HG02798 (cell line): ENCODE data around the gene REC8.
A peak's percentile ranks its signal among the peaks of the same experiment; 100 is the strongest.

Source experiments
- ATAC-seq: cut with Tn5 transposase; IDR thresholded peaks from one replicate; pipeline ENCODE4 v1.9.1; 2021; ENCODE audit warnings: mild to moderate bottlenecking; ENCODE audit not compliant: unreplicated experiment, poor library complexity

Gene REC8

DNA sequence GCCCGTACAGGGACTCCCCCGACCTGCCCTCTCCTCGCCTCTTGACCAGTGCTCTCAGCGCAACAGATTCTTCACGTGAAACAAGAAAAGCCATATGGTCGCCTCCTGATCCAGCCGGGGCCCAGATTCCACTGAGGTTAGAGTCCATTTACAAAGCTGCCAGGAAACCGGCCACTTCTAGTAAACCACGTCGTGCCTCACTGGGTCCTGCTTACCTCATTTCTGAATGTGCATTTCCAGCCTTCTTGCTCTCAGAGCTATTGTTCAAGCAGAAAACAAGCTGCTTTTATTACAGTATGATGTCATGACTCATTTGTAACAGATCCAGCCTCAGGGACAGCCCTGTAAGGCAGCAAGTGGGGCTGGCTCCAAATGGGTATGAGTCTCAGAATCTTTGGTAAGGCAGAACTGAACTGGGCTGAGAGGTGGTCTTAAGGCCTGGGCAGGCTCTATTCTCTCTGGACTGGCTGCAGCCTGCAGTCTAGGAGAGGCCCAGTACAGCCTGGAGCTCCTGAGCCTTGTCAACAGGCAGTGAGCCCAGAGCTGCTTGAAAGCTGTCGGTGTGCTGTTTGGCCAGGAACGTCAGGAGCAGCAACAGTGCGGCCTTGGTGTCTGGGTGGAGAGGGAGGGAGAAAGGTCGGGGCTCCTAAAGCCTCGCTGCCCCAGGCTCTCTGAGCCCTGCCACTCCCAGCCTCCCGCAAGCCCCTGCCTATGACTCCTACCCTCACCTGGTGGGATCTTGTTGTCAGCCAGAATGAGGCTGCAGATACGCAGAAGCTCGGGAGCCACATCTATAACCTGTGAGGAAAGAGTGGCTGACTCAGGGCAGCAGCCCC is 8.3 kb downstream of the REC8 start:
- no peak for ATAC-seq

DNA sequence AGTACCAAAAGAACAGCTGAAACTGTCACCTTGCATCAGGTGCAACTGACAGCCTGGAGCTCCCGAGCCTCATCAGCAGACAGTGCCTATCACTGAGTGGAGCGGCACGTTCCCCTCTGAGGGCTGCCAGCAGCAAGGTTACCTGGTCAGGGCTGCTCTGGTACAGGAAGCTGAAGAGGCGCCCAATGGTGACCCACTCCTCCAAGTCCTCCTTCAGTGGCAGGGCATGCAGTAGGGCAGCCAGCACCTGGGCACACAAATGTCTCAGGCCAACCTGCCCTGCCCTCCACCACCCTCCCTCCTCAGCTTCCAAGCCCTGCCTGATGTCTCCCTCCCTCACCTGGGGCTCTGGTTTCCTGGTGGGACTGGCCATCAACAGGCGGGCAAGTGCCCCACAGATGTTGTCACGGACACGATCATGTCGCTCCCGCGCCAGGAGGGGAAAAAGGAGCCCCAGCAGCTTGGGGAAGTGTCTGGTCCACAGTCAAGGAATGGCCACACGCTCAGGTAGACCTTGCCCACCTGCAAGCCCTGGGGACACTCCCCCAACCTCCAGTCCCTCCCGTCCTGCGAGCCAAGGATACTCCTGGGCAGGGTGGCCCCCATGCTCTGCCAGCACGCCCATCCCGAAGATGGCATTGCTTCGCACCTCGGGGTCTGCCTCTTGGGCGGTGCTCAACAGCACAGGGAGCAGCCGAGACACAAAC is 9.6 kb downstream of the REC8 start:
- ATAC-seq = no peak

DNA sequence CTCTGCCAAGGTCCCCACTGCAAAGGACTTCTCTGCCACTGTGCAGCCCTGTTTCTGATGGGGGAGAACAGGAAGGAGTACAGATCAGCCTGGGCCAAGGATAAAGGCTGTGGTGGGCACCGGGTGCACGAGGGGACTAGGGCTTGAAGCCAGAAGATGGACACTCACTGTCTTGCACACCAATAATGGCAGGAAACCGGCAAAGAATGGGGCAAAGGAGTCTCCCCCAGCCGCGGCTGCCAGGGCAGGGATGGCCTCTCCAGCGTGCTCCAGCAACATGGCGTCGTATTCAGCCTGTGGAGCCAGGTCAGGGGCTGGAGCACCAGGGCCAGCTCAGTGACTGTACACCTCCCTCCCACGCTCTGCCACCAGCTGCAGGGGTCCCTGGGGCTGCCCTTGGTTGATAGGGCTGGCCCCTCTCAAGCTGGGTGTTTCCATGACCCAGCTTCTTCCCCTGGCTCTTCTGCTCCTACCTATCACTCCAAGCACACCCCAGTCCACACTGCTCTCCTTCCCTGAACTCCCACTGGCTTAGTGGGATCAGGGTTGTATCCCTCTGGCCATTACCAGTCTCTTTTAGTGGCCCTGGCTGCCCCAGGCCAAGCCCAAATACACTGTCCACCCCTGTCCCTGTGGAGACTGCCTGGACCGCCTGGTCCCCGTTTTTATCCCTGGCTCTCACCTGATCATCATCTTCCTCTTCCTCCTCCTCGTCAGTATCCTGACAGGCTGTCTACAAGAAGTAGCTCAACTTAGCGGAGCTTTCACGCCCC is 10.4 kb downstream of the REC8 start:
- ATAC-seq = no peak

DNA sequence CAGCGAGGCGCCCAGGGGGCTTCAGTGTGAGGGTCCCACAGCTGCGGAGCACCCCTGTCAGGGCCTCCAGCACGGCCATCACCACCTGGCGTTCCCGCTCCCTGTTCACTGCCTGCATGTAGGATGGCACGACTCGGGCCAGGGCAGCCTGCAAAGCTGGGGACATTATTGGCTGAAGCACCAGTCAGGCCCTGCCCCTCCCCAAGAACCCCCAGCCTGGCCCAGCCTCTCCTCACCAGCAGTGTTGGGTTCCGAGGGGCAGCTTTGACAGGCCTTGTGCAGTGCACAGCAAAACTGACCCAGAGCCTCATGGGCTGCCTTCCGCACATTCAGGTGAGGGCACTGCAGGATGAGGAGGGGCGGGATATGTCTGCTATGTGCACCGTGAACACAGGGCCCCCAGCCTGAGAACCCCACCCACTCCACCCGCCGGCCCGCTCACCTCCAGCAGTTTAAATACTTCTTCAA is 11.2 kb downstream of the REC8 start:
- ATAC-seq = no peak

DNA sequence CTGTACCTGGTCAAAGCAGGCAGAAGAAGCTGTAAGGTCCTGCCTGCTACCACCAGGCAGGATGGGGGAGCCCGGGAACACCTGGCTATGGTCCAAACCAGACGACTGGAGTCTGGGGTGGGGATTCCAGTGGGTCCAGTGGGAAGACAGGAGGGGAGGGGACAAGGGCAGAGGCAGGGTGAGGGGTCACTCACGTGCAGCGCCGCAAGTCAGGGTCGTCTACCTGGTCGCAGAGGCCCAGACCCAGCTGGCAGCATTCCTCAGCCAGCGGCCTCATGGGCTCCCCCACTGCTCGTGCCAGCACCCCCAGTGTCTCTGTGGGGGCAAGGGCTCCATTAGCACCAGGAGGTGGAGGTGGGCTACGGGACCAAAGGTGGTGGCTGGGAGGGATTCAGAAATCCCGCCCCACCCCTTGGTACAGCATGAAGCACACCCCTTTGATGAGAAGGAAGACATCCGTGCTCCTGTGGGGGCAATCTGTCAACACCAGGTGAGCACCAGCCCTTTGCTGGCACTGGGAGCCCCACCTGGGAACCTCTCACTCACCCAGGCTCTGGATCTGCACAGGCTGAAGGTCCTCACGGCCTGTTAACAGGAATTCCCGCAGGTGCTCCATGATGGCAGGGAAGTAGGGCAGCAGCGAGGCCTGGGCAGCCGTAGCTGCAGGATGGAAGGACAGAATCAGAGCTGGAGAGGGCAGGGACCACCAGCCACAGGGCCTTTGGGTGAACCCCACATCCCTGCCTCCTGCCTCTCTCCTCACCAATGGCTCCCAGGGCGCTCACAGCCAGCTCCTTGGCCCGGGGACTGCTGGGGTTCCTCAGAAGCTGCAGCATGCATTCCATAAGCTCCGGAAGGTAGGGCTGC is 12.5 kb downstream of the REC8 start:
- ATAC-seq = no peak

DNA sequence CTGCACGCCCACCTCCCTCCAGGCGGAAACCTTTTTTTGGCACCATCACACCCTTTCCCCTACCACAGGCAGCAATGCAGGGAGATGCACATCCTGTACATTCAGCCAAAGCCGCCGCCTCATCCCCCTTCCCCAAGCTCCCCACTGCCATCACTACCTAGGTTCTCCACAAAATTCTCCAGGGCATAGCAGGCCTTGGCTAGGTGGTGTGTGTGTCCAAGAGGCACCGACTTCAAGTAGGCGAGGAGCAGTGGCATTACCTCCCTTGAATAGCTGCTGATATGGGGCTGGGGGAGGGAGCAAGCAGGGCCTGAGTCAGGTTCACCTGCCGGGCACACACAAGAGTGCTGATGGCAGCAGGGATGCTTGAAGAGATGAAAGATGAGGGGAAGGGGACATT is 13.1 kb downstream of the REC8 start:
- ATAC-seq = no peak

DNA sequence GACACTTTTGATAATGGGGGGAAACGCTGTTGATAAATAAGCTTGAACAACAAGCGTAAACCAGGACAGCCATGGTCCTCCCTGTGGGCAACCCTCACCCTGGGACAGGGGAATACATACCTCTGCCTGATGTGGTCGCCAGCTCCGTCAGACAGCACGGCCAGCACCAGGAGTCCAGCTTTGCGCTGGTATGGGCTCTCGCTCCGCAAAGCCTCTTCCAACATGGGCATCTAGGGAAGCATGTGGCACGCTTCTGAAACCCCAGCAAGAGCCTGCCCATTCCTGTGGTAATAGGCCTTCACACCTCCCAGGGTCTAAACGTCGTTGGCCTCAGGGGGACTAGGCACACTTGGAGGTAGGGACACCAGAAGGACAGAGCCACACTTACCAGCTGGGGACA is 13.9 kb downstream of the REC8 start:
- ATAC-seq = no peak

DNA sequence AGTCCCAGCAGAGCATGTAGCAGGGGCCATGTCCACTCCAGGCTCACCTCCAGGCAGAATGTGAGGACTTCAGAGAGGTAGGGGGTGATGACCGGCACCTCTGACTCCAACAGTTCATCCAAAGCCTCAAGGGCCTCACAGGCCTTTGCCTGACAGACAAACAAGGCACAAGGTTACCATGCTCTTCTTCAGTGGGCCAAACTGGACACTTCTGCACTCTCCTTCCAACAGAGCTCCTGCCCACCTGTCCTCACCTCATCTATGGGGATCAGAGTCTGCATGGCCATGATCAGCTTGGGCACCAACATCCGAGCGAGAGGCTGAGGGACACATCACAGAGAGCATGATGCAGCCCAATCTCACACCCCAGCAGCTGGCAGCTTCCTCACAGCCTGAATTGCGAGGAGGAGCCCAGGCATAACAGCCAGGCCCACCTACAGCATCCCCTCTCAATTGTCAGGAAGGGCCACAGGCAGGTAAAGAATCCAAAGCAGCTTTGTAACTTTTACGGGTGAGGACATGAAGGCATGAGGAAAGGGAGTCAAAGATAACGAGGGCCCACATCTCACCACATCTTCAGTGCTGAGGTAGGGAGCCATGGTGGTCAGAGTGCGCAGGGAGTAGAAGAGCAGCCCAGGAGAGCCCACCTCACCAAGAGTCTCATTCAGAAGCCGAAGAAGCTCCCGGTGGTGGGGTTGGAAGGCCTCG is 15.1 kb downstream of the REC8 start:
- no peak for ATAC-seq

DNA sequence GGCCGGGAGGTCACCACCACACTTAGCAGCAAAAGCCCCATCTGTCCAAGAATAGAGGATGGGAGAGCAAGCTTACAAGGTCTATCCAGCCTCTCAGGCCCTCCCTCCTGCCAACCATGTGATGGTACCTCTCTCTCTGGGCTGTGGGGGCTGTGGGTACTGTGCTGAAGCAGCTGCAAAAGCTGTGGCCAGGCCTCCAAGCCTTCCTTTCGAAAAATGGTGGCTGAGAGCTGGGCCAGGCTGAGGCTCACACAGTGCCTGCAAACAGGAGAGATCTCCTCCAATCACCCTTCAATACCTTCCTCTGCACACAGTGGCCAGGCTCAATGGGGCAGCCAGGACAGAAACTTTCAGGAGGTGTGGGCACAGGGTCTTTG is 15.6 kb downstream of the REC8 start:
- no peak for ATAC-seq

DNA sequence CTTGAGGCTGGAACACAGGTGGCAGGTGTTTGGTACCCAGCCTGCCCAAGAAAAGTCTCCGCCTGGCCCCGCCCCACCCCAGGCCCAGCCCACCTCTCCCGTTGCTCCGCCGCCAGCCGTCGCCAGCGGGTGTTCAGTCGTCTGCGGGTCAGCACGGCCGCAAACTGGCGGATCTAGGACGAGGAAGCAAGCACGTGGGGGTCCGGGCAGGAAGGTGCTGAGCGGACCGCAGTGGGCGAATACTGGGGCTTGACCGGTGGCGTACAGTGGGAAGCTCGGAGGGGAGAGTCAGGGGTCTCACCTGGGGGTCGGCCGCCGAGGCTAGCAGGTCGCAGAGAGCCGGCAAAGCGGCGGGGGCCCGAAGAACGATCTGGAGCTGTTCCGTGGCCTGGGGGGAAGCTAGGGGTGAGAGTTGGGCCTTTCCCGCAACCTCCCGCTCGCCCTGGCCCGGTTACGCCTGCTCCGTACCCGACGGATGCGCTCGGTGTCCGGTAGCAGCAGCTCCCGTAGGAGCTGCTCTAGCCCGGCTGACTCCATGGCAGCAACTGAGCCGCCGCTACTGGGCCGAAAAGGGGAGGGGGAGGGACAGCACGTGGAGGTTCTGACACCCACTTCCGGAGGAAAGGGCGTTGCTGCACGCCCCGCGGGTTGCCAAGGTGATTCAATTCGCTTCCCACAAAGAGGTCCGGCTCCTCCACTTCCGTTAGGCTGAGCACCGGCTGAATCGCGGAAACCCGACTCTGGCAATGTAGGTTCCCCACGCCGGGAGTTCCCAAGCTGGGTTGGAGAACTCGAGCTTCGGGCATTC is 16.6 kb downstream of the REC8 start, which contains the start of gene IPO4:
Gene IPO4 (minus strand): TSS at position 566 of the 808 bp plus-strand sequence. CDS start 29 bp downstream, at position 537.
- peak; percentile 94 for ATAC-seq

DNA sequence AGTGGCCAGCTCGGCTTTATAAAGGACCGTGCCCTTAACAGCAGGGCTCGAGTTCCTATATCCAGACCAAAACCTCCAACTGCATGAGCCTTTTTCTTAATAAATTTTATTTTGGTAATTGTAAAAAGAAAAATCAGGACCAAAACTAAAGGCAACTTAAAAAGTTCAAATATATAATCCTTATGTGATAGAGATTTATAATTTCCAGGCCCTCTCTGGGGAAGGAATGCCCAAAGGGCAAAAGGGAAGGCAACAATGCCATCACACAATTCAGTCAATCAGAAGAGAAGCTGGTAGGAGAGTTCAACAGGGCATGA is 17.1 kb downstream of the REC8 start:
- no peak for ATAC-seq

DNA sequence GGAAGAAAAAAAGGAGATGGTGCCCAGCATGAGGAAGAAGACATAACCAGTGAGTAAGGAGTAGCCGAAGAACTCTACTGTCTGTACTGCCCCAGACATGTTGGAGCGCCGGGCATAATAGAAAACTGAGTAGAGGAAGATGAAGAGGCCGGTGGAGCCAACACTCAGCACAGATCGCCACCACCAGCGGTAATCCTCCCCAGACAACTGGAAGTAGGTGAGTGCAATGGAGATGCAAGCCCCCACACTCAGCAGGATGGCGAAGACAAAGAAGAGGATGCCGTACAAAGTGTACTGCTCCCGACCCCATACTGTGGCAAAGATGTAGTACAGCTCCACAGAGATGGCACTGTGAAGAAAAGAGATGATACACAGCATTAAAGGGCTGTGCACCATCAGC is 17.6 kb downstream of the REC8 start:
- no peak for ATAC-seq

DNA sequence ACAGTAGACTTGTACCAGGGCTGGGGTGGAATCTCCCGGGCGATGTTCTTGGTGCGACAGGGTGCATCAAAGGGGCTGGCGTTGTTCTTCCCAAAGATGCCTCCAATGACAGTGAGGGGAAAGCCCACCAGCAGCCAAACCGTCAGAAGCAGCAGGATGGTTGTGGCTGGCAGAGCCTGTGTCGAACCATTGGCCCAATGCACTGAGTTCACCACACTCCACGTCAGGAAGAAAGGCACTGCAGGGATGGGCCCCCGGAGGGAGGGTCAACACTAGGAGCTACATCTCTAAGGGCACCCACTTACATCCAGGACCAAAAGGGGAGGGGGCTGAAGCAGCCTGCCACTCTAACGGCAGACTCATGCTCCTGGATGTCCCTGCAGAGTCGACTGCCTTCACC is 18.5 kb downstream of the REC8 start:
- ATAC-seq = no peak

DNA sequence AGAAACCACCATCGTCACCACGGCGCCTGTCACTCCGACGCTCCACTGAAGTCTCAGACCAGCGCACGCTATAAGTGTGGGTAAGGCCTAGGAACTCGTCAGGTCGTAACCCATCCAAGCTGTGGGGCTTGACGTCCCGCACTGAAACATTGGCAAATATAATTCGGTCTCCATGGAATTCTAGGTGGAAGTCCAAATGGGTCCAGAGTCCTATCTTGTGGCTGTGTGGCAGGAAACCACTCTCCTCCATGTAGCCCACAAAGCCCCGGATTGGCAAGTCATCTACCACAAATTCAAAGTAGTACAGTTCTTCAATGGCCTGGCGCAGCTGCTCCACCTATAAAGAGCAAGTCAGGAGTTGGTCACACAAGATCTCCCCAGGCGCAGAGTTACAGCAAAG is 21.1 kb downstream of the REC8 start:
- ATAC-seq = no peak

DNA sequence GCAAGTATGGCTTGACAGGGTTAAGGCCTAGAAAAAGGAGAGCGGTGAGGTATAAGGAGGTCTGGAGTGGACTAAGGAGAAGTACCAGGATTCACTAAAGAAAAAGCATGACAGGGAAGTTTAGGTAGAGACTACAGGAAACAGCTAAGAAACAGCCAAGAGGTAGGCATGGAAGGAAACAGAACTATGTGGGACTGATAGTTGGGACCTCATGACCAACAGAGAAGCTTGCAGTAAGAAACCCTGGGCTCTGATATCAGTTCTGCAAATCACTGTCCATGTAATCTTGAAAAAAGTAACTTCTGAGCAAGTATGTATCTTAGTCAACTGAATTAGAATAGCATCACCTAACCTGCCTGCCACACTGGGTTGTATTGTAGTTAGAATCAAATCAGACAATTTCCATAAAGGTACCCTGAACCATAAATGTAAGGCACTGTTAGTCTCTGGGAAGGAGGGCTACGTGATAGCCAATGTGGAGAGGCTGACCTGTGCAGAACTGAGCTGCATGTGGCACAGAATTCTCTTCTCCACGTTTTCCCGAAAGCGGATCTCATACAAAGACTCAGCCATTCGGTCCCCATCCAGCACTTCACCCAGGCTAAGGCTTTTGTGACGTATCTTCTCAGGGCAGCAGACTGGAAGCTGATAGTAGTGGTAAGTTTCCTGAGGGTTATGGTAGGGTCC is 22.4 kb downstream of the REC8 start:
- ATAC-seq = no peak

DNA sequence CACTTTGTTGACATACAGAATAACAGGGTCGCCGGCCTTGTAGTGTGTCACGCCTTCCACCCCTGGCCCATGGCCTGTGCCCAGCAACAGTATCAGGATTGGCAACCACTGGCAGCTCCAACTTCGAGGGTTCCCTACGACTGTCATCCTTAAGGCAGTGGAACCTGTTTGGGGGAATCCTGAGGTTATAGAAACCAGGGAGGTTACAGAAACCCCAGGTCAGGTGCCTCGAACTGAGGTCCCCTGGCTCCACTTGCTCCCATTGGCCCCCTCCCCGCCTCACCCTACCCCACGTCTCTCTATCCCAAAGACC is 22.9 kb downstream of the REC8 start:
- no peak for ATAC-seq

DNA sequence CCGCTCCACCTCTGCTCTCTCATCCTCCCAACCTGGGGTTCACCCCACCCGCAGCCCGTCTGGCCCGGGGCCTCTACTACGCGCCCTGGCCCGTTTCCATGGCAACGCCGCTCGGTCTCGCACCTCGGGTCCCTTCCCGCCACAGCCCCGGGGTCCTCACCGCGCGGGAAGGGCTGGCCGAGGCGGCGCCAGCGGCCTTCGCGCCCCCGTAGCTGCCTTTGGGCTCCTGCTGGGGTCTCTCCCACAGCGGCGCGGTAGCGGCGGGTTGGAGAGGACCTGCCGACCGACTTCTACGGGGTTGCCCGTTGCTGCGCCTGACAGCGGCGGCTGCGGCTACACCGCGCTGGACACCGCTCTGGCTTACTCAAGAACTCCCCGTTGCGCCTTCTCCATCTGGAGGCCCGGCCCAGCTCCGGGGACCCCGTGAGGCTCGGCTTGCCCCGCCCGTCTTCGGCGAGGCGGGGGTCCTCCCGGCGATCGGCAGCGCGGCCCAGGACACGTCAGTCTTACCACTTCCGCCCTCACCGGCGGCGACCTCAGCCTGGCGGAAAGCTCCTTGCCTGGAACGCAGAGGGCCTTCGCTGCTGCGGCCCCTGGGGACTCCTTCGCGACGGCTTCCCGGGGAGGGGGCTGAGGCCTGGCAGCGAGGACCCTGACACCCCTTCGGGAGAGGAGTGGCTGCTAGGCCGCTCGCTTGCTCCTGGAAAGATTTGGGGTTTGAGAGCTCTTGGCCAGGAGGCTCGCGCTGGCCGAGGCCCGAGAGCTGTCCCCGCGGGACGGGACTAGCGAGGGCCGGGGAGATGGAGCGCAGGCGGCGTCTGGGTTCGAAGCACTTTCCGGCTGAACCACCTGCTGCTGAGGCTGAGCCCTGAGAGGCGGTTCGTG is 23.5 kb downstream of the REC8 start, which contains the start of gene TM9SF1:
Gene TM9SF1 (minus strand): TSS at position 256 of the 885 bp plus-strand sequence. CDS start 422 bp downstream, outside the sequence.
- ATAC-seq = peak; percentile 85
